ENCODE results near the gene AGBL1.

Gene AGBL1

GRCh38 chr15:86255247-86255646 lies 175.6 kb downstream of the AGBL1 start:
- DNase-seq, result no peak

- DNase-seq, result no peak
Observed at GRCh38 chr15:86256628-86257027, 177.0 kb downstream of the AGBL1 start.

- no peak for DNase-seq
Observed at GRCh38 chr15:86259589-86259988, 179.9 kb downstream of the AGBL1 start.

GRCh38 chr15:86263230-86263629 lies 183.6 kb downstream of the AGBL1 start:
- DNase-seq, result no peak

- DNase-seq, result no peak
Observed at GRCh38 chr15:86266896-86267484, 187.3 kb downstream of the AGBL1 start.

- no peak for DNase-seq
Observed at GRCh38 chr15:86267892-86268291, 188.2 kb downstream of the AGBL1 start.

- DNase-seq, result no peak
Observed at GRCh38 chr15:86268558-86268957, 188.9 kb downstream of the AGBL1 start.

GRCh38 chr15:86273309-86273708 lies 193.6 kb downstream of the AGBL1 start:
- no peak for DNase-seq

GRCh38 chr15:86275361-86275760 lies 195.7 kb downstream of the AGBL1 start:
- DNase-seq, result no peak

- DNase-seq, result no peak
Observed at GRCh38 chr15:86278586-86278985, 198.9 kb downstream of the AGBL1 start.

GRCh38 chr15:86284635-86285034 lies 205.0 kb downstream of the AGBL1 start:
- DNase-seq, result no peak

GRCh38 chr15:86295511-86295910 lies 215.8 kb downstream of the AGBL1 start:
- no peak for DNase-seq

GRCh38 chr15:86296769-86297168 lies 217.1 kb downstream of the AGBL1 start:
- no peak for DNase-seq

GRCh38 chr15:86300390-86301125 lies 220.9 kb downstream of the AGBL1 start:
- no peak for DNase-seq

- no peak for DNase-seq
Observed at GRCh38 chr15:86311568-86312280, 232.1 kb downstream of the AGBL1 start.

GRCh38 chr15:86312486-86312885 lies 232.8 kb downstream of the AGBL1 start:
- DNase-seq, result no peak

- DNase-seq, result no peak
Observed at GRCh38 chr15:86316216-86316615, 236.5 kb downstream of the AGBL1 start.

GRCh38 chr15:86316726-86317383 lies 237.2 kb downstream of the AGBL1 start:
- DNase-seq, result no peak

- no peak for DNase-seq
Observed at GRCh38 chr15:86317384-86317740, 237.7 kb downstream of the AGBL1 start.

- no peak for DNase-seq
Observed at GRCh38 chr15:86322629-86323028, 243.0 kb downstream of the AGBL1 start.

GRCh38 chr15:86327230-86327865 lies 247.7 kb downstream of the AGBL1 start:
- no peak for DNase-seq

GRCh38 chr15:86328658-86329057 lies 249.0 kb downstream of the AGBL1 start:
- no peak for DNase-seq

All from stimulated activated naive CD4-positive, alpha-beta T cell (primary cell).